Endothelial cell of umbilical vein (primary cell): Measurements from ENCODE around the gene UBE2F. TPM values are rescaled to one million over a fixed set of nuclear protein-coding genes. Genes with fewer than 3 reads are reported as not detected.
"Not testable (repeated sequence)": the region's sequence is repeated elsewhere in the genome, so short reads cannot be mapped to it uniquely, and the experiment has no call there.

Experiments
- BruUV-seq: library from RNA; stranded (reverse); fragments of 400-500 nt; replicated peaks from 2 replicates; lab custom pipeline; 2021; lab: Mats Ljungman, UMichigan
- CTCF ChIA-PET: fragments of 300-600, 350-600 bp; sonication (Branson Sonifier 250); formaldehyde crosslinking; loops from one replicate; lab custom pipeline; 2021; ENCODE audit warnings: antibody characterized with exemption, inconsistent platforms; lab: Charles Lee
- POLR2A ChIA-PET: fragments of 300-600, 350-600 bp; sonication (Branson Sonifier 250); formaldehyde crosslinking; loops from one replicate; lab custom pipeline; 2021; ENCODE audit warnings: antibody characterized with exemption, inconsistent platforms; lab: Charles Lee
- DNase-seq: peaks from one replicate; pipeline ENCODE4 v3.0.0-alpha.2; 2011; ENCODE audit warnings: low read depth, low spot score
- FAIRE-seq: peaks from 2 replicates; lab custom pipeline; 2011; peaks lifted over from hg19 to GRCh38; lab: Jason Lieb, UNC
- H2AFZ ChIP-seq: 2 replicates; pipeline ENCODE4 v1.6.0; 2012; ENCODE audit warnings: low read depth, low read length, control low read depth, inconsistent platforms
- H3K27ac ChIP-seq: 2 replicates; pipeline ENCODE4 v1.5.1; 2011; ENCODE audit warnings: low read depth, mild to moderate bottlenecking, control low read depth, low read length, moderate library complexity; ENCODE audit not compliant: insufficient read depth
- H3K27me3 ChIP-seq, 2 experiments: 2 replicates each; pipeline versions ENCODE4 v1.6.0 to v1.6.1; 2011; ENCODE audit warnings: low read length in 2 of 2, mixed read lengths in 1 of 2; ENCODE audit not compliant: control insufficient read depth in 2 of 2, insufficient read depth in 2 of 2
- H3K36me3 ChIP-seq, 2 experiments: 2 replicates in 1 of 2; 3 replicates in 1 of 2; pipeline ENCODE4 v1.5.1; 2011; ENCODE audit warnings: low read length in 2 of 2, mild to moderate bottlenecking in 1 of 2, moderate library complexity in 1 of 2; ENCODE audit not compliant: control insufficient read depth in 2 of 2, insufficient read depth in 2 of 2; ENCODE audit errors: extremely low read depth in 1 of 2
- H3K4me1 ChIP-seq: 3 replicates; pipeline ENCODE4 v1.5.1; 2011; ENCODE audit warnings: mild to moderate bottlenecking, low read length; ENCODE audit not compliant: control insufficient read depth, insufficient read depth; ENCODE audit errors: extremely low read depth
- H3K4me2 ChIP-seq: 2 replicates; pipeline ENCODE4 v1.6.1; 2011; ENCODE audit warnings: low read length, control low read depth, mixed read lengths; ENCODE audit not compliant: insufficient read depth
- H3K4me3 ChIP-seq, 3 experiments: fragments of 200-600 bp in 1 of 3; sonication (generic), shearing (Covaris generic) in 1 of 3; replicated peaks in 1 of 3; 2 replicates each; pipeline ENCODE4 v1.5.1; 2011 to 2016; ENCODE audit warnings: control low read depth in 3 of 3, low read length in 3 of 3, mild to moderate bottlenecking in 2 of 3, inconsistent platforms in 1 of 3, low read depth in 1 of 3, moderate library complexity in 1 of 3; ENCODE audit not compliant: insufficient read depth in 1 of 3
- H3K79me2 ChIP-seq: 2 replicates; pipeline ENCODE4 v1.6.0; 2012; ENCODE audit warnings: low read length, inconsistent platforms; ENCODE audit not compliant: control insufficient read depth, insufficient read depth
- H3K9ac ChIP-seq: replicated peaks from 2 replicates; pipeline ENCODE3; 2011; ENCODE audit warnings: low read length, control low read depth; ENCODE audit not compliant: insufficient read depth; ENCODE audit errors: extremely low read depth
- H3K9me1 ChIP-seq: replicated peaks from 3 replicates; pipeline ENCODE4 v1.6.0; 2011; ENCODE audit warnings: mild to moderate bottlenecking, low read length; ENCODE audit not compliant: control insufficient read depth, insufficient read depth; ENCODE audit errors: extremely low read depth
- H3K9me3 ChIP-seq: replicated peaks from 2 replicates; pipeline ENCODE4 v1.5.1; 2012; ENCODE audit warnings: low read length, inconsistent platforms; ENCODE audit not compliant: control insufficient read depth, insufficient read depth
- H4K20me1 ChIP-seq: replicated peaks from 2 replicates; pipeline ENCODE3; 2011; ENCODE audit warnings: mild to moderate bottlenecking, low read length; ENCODE audit not compliant: control insufficient read depth, insufficient read depth; ENCODE audit errors: extremely low read depth
- EZH2 ChIP-seq: IDR thresholded peaks from 2 replicates; pipeline ENCODE4 v1.6.1; 2012; ENCODE audit warnings: borderline replicate concordance, low read depth, mild to moderate bottlenecking, moderate library complexity, low read length, inconsistent platforms; ENCODE audit not compliant: severe bottlenecking
- FOS ChIP-seq: IDR thresholded peaks from 2 replicates; pipeline ENCODE4 v1.6.1; 2011; ENCODE audit warnings: mild to moderate bottlenecking, low read length, moderate library complexity, borderline replicate concordance; ENCODE audit not compliant: insufficient read depth
- GATA2 ChIP-seq: IDR thresholded peaks from 2 replicates; pipeline ENCODE4 v1.7.0; 2011; ENCODE audit warnings: low read depth, mild to moderate bottlenecking, moderate library complexity, mixed read lengths, low read length; ENCODE audit not compliant: insufficient read length, insufficient read depth
- JUN ChIP-seq: IDR thresholded peaks from 2 replicates; pipeline ENCODE4 v1.6.1; 2011; ENCODE audit warnings: borderline replicate concordance, low read depth; ENCODE audit not compliant: insufficient read length, insufficient read depth
- MYC ChIP-seq: IDR thresholded peaks from one replicate; pipeline ENCODE4 v1.6.1; 2011; ENCODE audit warnings: mild to moderate bottlenecking, low read depth, low read length
- POLR2A ChIP-seq: IDR thresholded peaks from 2 replicates; pipeline ENCODE4 v1.6.1; 2012; ENCODE audit warnings: low read depth, mild to moderate bottlenecking, control low read depth, low read length
- POLR2AphosphoS5 ChIP-seq: IDR thresholded peaks from 2 replicates; pipeline ENCODE4 v1.6.1; 2012; ENCODE audit warnings: low read depth, mild to moderate bottlenecking, control low read depth, low read length, moderate library complexity; ENCODE audit not compliant: insufficient read depth
- dilution Hi-C: fragments of 300-500 bp; cut with MboI; formaldehyde crosslinking; loops from one replicate; pipeline ENCODE4 v1.15.0; 2019; ENCODE audit warnings: low sequenced_read_pairs; ENCODE audit not compliant: extremely low pct_ligation_motif_present
- intact Hi-C: fragments of 100-400 bp; cut with micrococcal nuclease; formaldehyde crosslinking; loops from one replicate; pipeline ENCODE4 v1.10.0; 2022
- polyA plus RNA-seq, 4 experiments: library from polyadenylated mRNA; depleted of rRNA in 3 of 4; stranded (reverse) in 3 of 4; unstranded in 1 of 4; fragments of >200 nt; gene quantifications; 2 replicates each; pipeline versions ENCODE4 v1.2.1 to v1.2.3, GENCODE V29; 2011 to 2012; ENCODE audit warnings: missing spikeins in 1 of 4
- total RNA-seq: library from RNA; stranded (reverse); gene quantifications from 2 replicates; pipeline ENCODE4 v1.2.3, GENCODE V29; 2021
- TF ChIP-seq, protein P1 (sequence below), 2 donors: IDR thresholded peaks; 1 replicate in 1 of 2; 2 replicates in 1 of 2; pipeline ENCODE4 v1.5.1; 2011; ENCODE audit warnings: low read length in 2 of 2, mild to moderate bottlenecking in 2 of 2, moderate library complexity in 2 of 2, control low read depth in 1 of 2, inconsistent platforms in 1 of 2, low read depth in 1 of 2; ENCODE audit not compliant: insufficient read depth in 1 of 2; ENCODE audit errors: extremely low read depth in 1 of 2
- TF ChIP-seq, protein P2 (sequence below): IDR thresholded peaks from 2 replicates; pipeline ENCODE4 v1.6.1; 2011; ENCODE audit not compliant: insufficient read depth, insufficient read length

The UBE2F gene
- total and polyA plus RNA-seq, 2 donors (not counting 3 experiments of a cell fraction or from before 2014, with no cell fraction given) = 42.3 to 45.6 TPM

DNA sequence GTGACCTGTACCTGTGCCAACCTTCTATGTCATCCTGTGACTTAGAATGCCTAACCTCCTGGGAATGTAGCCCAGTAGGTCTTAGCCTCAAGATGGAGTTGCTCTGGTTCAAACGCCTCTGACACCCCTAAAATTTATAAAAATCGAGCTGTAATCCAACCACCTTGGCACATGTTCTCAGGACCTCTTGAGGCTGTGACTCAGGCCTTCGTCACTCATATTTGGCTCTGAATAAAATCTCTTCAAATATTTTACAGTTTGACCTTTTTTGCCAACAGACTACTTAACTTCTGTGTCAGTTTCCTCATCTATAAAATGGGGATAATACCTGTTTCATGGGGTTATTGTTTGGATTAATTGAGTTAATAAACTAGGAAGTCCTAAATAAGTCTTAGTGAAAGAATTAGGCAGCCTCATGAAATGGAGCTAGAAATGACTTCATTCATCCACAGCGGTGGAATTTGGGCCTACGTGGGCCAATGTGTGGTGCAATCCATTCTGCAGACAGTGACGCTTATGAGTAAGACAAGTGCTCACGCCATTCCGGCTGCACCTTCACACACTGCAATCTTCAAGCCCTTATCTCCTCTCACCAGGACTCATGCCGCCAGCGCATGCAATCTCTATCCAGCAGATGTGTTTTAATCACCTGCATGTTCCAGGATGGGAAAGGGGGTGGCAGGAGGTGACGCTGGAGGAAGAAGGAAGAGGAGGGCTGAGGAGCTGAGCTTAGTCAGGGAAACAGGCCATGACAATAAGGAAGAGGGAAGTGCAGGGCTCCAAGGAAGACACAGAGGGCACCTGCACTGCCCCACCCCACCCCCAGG lies 2.0 kb upstream of the UBE2F start:
- Histone ChIP-seq H3K4me1 (peaks cover 10% of the 10 kb centered on the region), H3K9ac (no peak overlapping the region), H3K27ac (no peak overlapping the region), H3K36me3 (no peaks in the 10 kb centered on the region), H4K20me1 (no peaks in the 10 kb centered on the region), H3K4me3 (no peak overlapping the region), H3K79me2 (peaks cover 24% of the 10 kb centered on the region), H3K27me3 (no peaks in the 10 kb centered on the region), H2AFZ (no peak overlapping the region), H3K9me3 (no peaks in the 10 kb centered on the region), H3K4me2 (no peak overlapping the region), H3K9me1 (no peaks in the 10 kb centered on the region)
- ChIA-PET POLR2A (no interaction called here), CTCF (no interaction called here)
- no peak for TF ChIP-seq EZH2
- TF ChIP-seq, protein P1, sequence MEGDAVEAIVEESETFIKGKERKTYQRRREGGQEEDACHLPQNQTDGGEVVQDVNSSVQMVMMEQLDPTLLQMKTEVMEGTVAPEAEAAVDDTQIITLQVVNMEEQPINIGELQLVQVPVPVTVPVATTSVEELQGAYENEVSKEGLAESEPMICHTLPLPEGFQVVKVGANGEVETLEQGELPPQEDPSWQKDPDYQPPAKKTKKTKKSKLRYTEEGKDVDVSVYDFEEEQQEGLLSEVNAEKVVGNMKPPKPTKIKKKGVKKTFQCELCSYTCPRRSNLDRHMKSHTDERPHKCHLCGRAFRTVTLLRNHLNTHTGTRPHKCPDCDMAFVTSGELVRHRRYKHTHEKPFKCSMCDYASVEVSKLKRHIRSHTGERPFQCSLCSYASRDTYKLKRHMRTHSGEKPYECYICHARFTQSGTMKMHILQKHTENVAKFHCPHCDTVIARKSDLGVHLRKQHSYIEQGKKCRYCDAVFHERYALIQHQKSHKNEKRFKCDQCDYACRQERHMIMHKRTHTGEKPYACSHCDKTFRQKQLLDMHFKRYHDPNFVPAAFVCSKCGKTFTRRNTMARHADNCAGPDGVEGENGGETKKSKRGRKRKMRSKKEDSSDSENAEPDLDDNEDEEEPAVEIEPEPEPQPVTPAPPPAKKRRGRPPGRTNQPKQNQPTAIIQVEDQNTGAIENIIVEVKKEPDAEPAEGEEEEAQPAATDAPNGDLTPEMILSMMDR (IDR thresholded peaks at IDR 0.05; ENCODE audit: extremely low read depth in 1 of 2, insufficient read depth in 1 of 2, low read depth in 1 of 2, low read length in 2 of 2) = no peak
- TF ChIP-seq POLR2AphosphoS5 = no peak
- TF ChIP-seq POLR2A = no peak
- TF ChIP-seq, protein P2, sequence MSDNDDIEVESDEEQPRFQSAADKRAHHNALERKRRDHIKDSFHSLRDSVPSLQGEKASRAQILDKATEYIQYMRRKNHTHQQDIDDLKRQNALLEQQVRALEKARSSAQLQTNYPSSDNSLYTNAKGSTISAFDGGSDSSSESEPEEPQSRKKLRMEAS = no peak
- no peak for TF ChIP-seq JUN
- TF ChIP-seq MYC = no peak
- TF ChIP-seq FOS = no peak
- TF ChIP-seq GATA2 = no peak
- FAIRE-seq = no peak
- DNase-seq = no peak
- BruUV-seq = no TSS peak
- intact Hi-C loops = loop anchor here (5.0 to 10.0 kb wide), 2 partner anchors 280 to 298 kb away; partner anchors contain the start of gene HES6
- dilution Hi-C loops = no loop called here

DNA sequence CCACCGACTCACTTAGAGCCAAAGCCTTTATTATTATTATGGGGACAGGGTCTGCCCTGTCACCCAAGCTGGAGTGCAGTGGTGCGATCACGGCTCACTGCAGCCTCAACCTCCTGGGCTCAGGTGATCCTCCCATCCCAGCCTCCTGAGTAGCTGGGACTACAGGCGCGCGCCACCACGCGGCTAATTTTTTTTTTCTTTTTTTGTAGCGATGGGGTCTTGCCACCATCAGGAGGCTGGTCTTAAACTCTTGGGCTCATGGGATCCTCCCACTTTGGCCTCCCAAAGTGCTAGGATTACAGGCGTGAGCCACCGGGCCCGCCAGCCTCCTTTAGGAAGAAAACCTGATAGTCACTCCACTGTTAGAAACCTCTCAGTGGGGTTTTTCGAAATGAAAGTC lies 970 bp upstream of the UBE2F start:
- DNase-seq, FAIRE-seq, POLR2A ChIA-PET: not testable (repeated sequence)

More for the DNA sequence above, 970 bp upstream of the UBE2F start:
- H3K9ac ChIP-seq, H3K36me3 ChIP-seq, H4K20me1 ChIP-seq, H3K4me1 ChIP-seq, H3K9me1 ChIP-seq, H3K9me3 ChIP-seq, CTCF ChIA-PET, BruUV-seq, H3K27me3 ChIP-seq, dilution Hi-C loops, H3K27ac ChIP-seq: not testable (repeated sequence)
- peak overlapping the region; percentile 81 for H2AFZ ChIP-seq
- peak overlapping the region; percentile 72 for H3K4me2 ChIP-seq
- intact Hi-C loops = loop anchor here (1.0 to 10.0 kb wide), 6 partner anchors 43 to 296 kb away; partner anchors contain the start of genes HES6 and RAMP1
- peaks cover 34% of the 10 kb centered on the region for H3K79me2 ChIP-seq
- H3K4me3 ChIP-seq = peak overlapping the region in 1 of 3 experiments; percentile 63
